ENCODE results near the gene RRP8.

DNA sequence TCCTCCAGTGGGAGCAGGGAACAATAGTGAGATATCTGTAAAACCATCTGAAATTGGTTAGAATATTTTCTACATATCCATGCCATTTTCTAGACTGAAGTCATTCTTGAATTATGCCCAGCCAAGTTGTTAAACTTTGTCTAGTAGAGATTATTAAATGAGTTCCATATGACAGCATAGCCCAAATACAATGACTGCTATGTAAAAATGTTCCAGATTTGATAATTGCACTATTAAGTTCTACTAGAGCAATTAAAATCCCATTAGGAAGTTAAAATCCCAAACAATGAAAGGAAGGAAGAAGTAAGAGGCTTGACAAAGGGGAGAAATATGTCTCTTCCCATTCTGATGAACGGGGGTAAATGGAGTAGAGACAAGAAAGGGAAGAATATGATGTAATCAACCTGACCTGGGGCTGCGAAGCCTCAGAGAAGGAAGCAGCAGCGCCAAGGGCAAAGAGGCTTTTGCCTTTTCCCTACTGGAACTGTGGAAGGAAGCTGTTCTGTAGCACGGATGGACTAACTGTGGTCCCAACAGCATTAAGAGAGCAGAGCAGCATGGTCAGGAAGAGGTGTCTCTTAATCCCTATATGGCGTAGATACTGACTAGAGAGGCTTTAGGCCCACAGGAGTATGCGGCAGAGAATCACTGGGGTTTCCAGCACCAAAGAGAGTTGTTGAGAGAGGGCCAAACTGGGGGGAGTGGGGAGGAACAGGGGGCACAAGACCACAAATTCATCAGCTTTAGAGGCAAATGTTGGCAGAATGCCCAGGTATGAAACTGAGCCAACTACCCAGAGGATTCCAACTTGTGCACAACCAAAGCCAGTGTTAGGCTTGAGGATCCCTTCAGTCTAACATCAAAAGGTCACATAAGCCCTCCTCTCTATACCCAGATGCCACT is 26.7 kb downstream of the RRP8 start:
- TF ChIP-seq, protein P1, sequence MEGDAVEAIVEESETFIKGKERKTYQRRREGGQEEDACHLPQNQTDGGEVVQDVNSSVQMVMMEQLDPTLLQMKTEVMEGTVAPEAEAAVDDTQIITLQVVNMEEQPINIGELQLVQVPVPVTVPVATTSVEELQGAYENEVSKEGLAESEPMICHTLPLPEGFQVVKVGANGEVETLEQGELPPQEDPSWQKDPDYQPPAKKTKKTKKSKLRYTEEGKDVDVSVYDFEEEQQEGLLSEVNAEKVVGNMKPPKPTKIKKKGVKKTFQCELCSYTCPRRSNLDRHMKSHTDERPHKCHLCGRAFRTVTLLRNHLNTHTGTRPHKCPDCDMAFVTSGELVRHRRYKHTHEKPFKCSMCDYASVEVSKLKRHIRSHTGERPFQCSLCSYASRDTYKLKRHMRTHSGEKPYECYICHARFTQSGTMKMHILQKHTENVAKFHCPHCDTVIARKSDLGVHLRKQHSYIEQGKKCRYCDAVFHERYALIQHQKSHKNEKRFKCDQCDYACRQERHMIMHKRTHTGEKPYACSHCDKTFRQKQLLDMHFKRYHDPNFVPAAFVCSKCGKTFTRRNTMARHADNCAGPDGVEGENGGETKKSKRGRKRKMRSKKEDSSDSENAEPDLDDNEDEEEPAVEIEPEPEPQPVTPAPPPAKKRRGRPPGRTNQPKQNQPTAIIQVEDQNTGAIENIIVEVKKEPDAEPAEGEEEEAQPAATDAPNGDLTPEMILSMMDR (IDR thresholded peaks at IDR 0.05) = no peak
- no peak for TF ChIP-seq POLR2A (IDR thresholded peaks at IDR 0.05)
